RWPE2 (cell line): ENCODE measurements around the gene DLK1.
A peak's percentile ranks its signal among the peaks of the same experiment; 100 is the strongest.

ENCODE experiments used
- ATAC-seq: fragments of 200-7000 bp; cut with Tn5 transposase; 3 replicates; pipeline ENCODE4 v1.9.1; 2021; ENCODE audit warnings: low read depth
- DNase-seq: peaks from one replicate; pipeline ENCODE4 v3.0.0-alpha.2; 2020; ENCODE audit warnings: low spot score
- H3K27ac ChIP-seq: fragments of 450-650 bp; 2 replicates; pipeline ENCODE4 v1.5.1; 2017; ENCODE audit warnings: mild to moderate bottlenecking; ENCODE audit not compliant: poor library complexity, severe bottlenecking
- H3K27me3 ChIP-seq: fragments of 250-450 bp; sonication (Bioruptor Pico); 2 replicates; pipeline ENCODE4 v1.5.1; 2021; ENCODE audit warnings: mild to moderate bottlenecking, moderate library complexity; ENCODE audit not compliant: insufficient read depth, poor library complexity, severe bottlenecking
- H3K36me3 ChIP-seq: fragments of 250-450 bp; sonication (Bioruptor Pico); 2 replicates; pipeline ENCODE4 v1.5.1; 2020; ENCODE audit warnings: low read depth, mild to moderate bottlenecking, moderate library complexity
- H3K4me1 ChIP-seq: fragments of 250-450 bp; sonication (Bioruptor Pico); 2 replicates; pipeline ENCODE4 v1.5.1; 2021; ENCODE audit warnings: mild to moderate bottlenecking, moderate library complexity; ENCODE audit not compliant: insufficient read depth, poor library complexity, severe bottlenecking
- H3K4me3 ChIP-seq: fragments of 250-450 bp; sonication (Bioruptor Pico); 2 replicates; pipeline ENCODE4 v1.5.1; 2021; ENCODE audit warnings: mild to moderate bottlenecking, moderate library complexity; ENCODE audit not compliant: severe bottlenecking
- H3K9me3 ChIP-seq: fragments of 250-450 bp; sonication (Bioruptor Pico); 2 replicates; pipeline ENCODE4 v1.5.1; 2021; ENCODE audit warnings: mild to moderate bottlenecking, moderate library complexity; ENCODE audit not compliant: severe bottlenecking
- CTCF ChIP-seq: fragments of 450-650 bp; IDR thresholded peaks from one replicate; pipeline ENCODE4 v1.5.1; 2017; ENCODE audit warnings: mild to moderate bottlenecking, moderate library complexity; ENCODE audit not compliant: poor library complexity, severe bottlenecking

DLK1 gene

GRCh38 chr14:100778526-100778882, 51.8 kb downstream of the DLK1 start:
- TF ChIP-seq CTCF, result no peak
- no peaks in the 10 kb centered on the region for H3K9me3 ChIP-seq
- no peaks in the 10 kb centered on the region for H3K27me3 ChIP-seq
- no peak overlapping the region for H3K27ac ChIP-seq
- no peak for DNase-seq
- no peaks in the 10 kb centered on the region for H3K4me1 ChIP-seq
- no peak overlapping the region for H3K4me3 ChIP-seq
- no peak for ATAC-seq
- no peaks in the 10 kb centered on the region for H3K36me3 ChIP-seq

GRCh38 chr14:100778951-100779690, 52.4 kb downstream of the DLK1 start:
- H3K27me3 ChIP-seq, result no peaks in the 10 kb centered on the region
- no peak for TF ChIP-seq CTCF
- H3K9me3 ChIP-seq, result no peaks in the 10 kb centered on the region
- DNase-seq (no peak), ATAC-seq (no peak)
- H3K4me3 ChIP-seq, result no peak overlapping the region
- no peak overlapping the region for H3K27ac ChIP-seq
- no peaks in the 10 kb centered on the region for H3K36me3 ChIP-seq
- H3K4me1 ChIP-seq, result no peaks in the 10 kb centered on the region

- Histone ChIP-seq H3K4me3 (no peak overlapping the region), H3K27me3 (no peaks in the 10 kb centered on the region), H3K36me3 (no peaks in the 10 kb centered on the region), H3K9me3 (no peaks in the 10 kb centered on the region), H3K4me1 (no peaks in the 10 kb centered on the region), H3K27ac (no peak overlapping the region)
- no peak for TF ChIP-seq CTCF
- peak; percentile 68 for DNase-seq
- no peak for ATAC-seq
These were observed 53.0 kb downstream of the DLK1 start for GRCh38 chr14:100779691-100780080.

- no peak overlapping the region for H3K4me3 ChIP-seq
- ATAC-seq (no peak), DNase-seq (peak; percentile 66)
- H3K36me3 ChIP-seq, result no peaks in the 10 kb centered on the region
- H3K27ac ChIP-seq, result no peak overlapping the region
- H3K27me3 ChIP-seq, result no peaks in the 10 kb centered on the region
- no peaks in the 10 kb centered on the region for H3K9me3 ChIP-seq
- no peaks in the 10 kb centered on the region for H3K4me1 ChIP-seq
- no peak for TF ChIP-seq CTCF
These were observed 53.6 kb downstream of the DLK1 start for GRCh38 chr14:100780246-100780645.

- Histone ChIP-seq H3K4me3 (no peak overlapping the region), H3K9me3 (no peaks in the 10 kb centered on the region), H3K36me3 (no peaks in the 10 kb centered on the region), H3K27ac (no peak overlapping the region), H3K27me3 (no peaks in the 10 kb centered on the region), H3K4me1 (no peaks in the 10 kb centered on the region)
- DNase-seq, result peak; percentile 54
- ATAC-seq, result no peak
- TF ChIP-seq CTCF, result no peak
These were observed 54.1 kb downstream of the DLK1 start for GRCh38 chr14:100780646-100781355.
